Erythroblast (primary cell): Measurements from ENCODE around the gene DYNLT4.

Experiments
- GATA1 ChIP-seq: IDR thresholded peaks from 2 replicates; pipeline ENCODE4 v1.6.1; 2011; ENCODE audit warnings: low read depth, mild to moderate bottlenecking, control low read depth, low read length, moderate library complexity
- POLR2A ChIP-seq: IDR thresholded peaks from 2 replicates; pipeline ENCODE4 v1.6.1; 2011; ENCODE audit warnings: mild to moderate bottlenecking, low read length

DNA sequence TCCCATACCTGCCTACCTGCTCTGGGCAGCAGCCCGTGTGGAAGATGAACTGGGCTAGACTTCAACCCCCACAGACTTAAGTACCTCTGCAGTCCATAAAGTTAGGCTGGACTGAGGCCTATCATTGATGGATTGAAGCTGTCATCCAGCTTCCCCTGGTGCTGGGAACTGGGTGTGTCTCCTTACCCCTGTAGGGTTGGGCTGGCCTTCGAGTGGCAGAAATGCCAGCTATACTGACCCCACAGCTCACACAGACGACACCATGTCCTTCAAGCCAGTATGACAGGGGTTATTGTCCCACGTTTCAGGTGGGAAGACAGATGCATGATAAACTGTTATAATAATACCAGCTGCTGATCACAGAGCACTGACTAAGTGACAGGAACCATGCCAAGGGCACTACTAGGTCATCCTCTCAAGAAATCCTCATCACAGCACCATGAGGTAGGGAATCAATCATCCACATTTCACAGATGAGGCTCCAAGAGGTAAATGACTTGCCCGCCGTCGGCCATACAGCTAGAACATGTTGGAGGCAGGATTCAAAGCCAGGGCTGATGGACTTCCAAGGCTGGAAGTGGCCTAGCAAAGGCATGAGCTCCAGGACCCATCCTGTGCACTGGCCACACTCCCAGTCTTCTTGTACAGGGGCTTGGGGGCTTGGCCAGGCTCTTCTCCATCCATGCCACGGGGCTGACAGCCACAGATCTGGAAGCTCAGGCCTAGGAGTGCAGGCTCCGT is 18.9 kb downstream of the DYNLT4 start, which contains the start of gene BEST4:
- TF ChIP-seq POLR2A = no peak
- TF ChIP-seq GATA1 = no peak
